SU-DHL-6 (cell line): ENCODE data around the gene GPN3.

ENCODE experiments used
- H2AFZ ChIP-seq: fragments of 200-600 bp; sonication (generic); 2 replicates; pipeline ENCODE4 v1.6.1; 2014; ENCODE audit warnings: low read depth, mild to moderate bottlenecking, moderate library complexity, mixed read lengths, antibody characterized with exemption, low read length; ENCODE audit not compliant: severe bottlenecking
- H3F3A ChIP-seq: fragments of 200-600 bp; shearing (Covaris generic); 2 replicates; pipeline ENCODE4 v1.6.0; 2016; ENCODE audit warnings: antibody characterized with exemption, mild to moderate bottlenecking; ENCODE audit not compliant: insufficient read depth
- H3K27ac ChIP-seq: fragments of 200-600 bp; sonication (generic); 2 replicates; pipeline ENCODE4 v1.5.1; 2016; ENCODE audit warnings: low read depth, mild to moderate bottlenecking, low read length, moderate library complexity, mixed read lengths
- H3K27me3 ChIP-seq: fragments of 200-600 bp; sonication (generic), shearing (Covaris generic); 2 replicates; pipeline ENCODE4 v1.6.0; 2014; ENCODE audit warnings: mild to moderate bottlenecking, low read length
- H3K36me3 ChIP-seq: fragments of 200-600 bp; sonication (generic); 2 replicates; pipeline ENCODE4 v1.6.1; 2014; ENCODE audit warnings: mild to moderate bottlenecking, low read length, mixed read lengths
- H3K4me2 ChIP-seq: fragments of 300-600, 200-600 bp; shearing (Covaris generic), sonication (generic); 2 replicates; pipeline ENCODE4 v1.6.0; 2014; ENCODE audit warnings: low read length, low read depth, mild to moderate bottlenecking; ENCODE audit not compliant: poor library complexity, severe bottlenecking
- H3K4me3 ChIP-seq: fragments of 200-600 bp; sonication (generic); 2 replicates; pipeline ENCODE4 v1.5.1; 2014; ENCODE audit warnings: antibody characterized with exemption, low read length, mild to moderate bottlenecking, mixed read lengths; ENCODE audit not compliant: insufficient read depth, poor library complexity, severe bottlenecking
- H3K79me2 ChIP-seq: fragments of 200-600 bp; sonication (generic); 2 replicates; pipeline ENCODE4 v1.6.1; 2014; ENCODE audit warnings: mild to moderate bottlenecking, low read length, moderate library complexity; ENCODE audit not compliant: insufficient read depth
- H3K9ac ChIP-seq: fragments of 200-600 bp; sonication (generic); 2 replicates; pipeline ENCODE4 v1.7.0; 2014; ENCODE audit warnings: mild to moderate bottlenecking, low read length
- H3K9me2 ChIP-seq: fragments of 200-600 bp; sonication (generic); replicated peaks from 2 replicates; pipeline ENCODE4 v1.6.1; 2014; ENCODE audit warnings: low read length; ENCODE audit not compliant: insufficient read depth
- H3K9me3 ChIP-seq: fragments of 200-600 bp; sonication (generic); 2 replicates; pipeline ENCODE4 v1.6.1; 2014; ENCODE audit warnings: low read length, mixed read lengths; ENCODE audit not compliant: insufficient read depth
- H4K20me1 ChIP-seq: fragments of 200-600 bp; sonication (generic); 2 replicates; pipeline ENCODE4 v1.6.1; 2014; ENCODE audit warnings: low read depth, mild to moderate bottlenecking, antibody characterized with exemption, low read length, moderate library complexity, mixed read lengths
- CTCF ChIP-seq: fragments of 200-600 bp; sonication (generic); IDR thresholded peaks from one replicate; pipeline ENCODE4 v1.5.1; 2017; ENCODE audit warnings: antibody characterized with exemption, mild to moderate bottlenecking, low read length, moderate library complexity; ENCODE audit not compliant: insufficient read depth, poor library complexity, severe bottlenecking
- EZH2phosphoT487 ChIP-seq: fragments of 200-600 bp; sonication (generic), shearing (Covaris generic); conservative IDR thresholded peaks from 2 replicates; pipeline ENCODE4 v1.6.1; 2018; ENCODE audit warnings: mild to moderate bottlenecking, antibody characterized with exemption, low read length, moderate library complexity, mixed read lengths

Gene GPN3

GRCh38 chr12:110501752-110502738 lies 34.0 kb upstream of the GPN3 start, which contains the start of the genes RAD9B and VPS29:
RAD9B (plus strand) TSS chr12:110502331; CDS start chr12:110502338, 7 bp downstream.
VPS29 (minus strand) TSS chr12:110502111; CDS start chr12:110502051, 60 bp downstream.
- Histone ChIP-seq H3K79me2 (peaks cover 41% of the 10 kb centered on the region), H3K9me2 (no peaks in the 10 kb centered on the region), H3K27me3 (no peaks in the 10 kb centered on the region), H3K27ac (peak within 1 kb of the TSS; percentile 73), H3K9ac (peak within 1 kb of the TSS; percentile 89), H3F3A (peaks cover 37% of the 10 kb centered on the region), H3K4me3 (peak within 1 kb of the TSS; percentile 89), H2AFZ (peak within 1 kb of the TSS; percentile 75), H3K4me2 (peak within 1 kb of the TSS; percentile 81), H3K9me3 (no peaks in the 10 kb centered on the region), H4K20me1 (no peaks in the 10 kb centered on the region), H3K36me3 (peaks cover 11% of the 10 kb centered on the region)
- no peak for TF ChIP-seq CTCF

GRCh38 chr12:110501399-110501751 lies 33.3 kb upstream of the GPN3 start:
- Histone ChIP-seq H3K9ac (peak overlapping the region; percentile 89), H3K9me3 (no peaks in the 10 kb centered on the region), H3K36me3 (peaks cover 17% of the 10 kb centered on the region), H3K27ac (peak overlapping the region; percentile 73), H3K4me2 (peak overlapping the region; percentile 81), H3K79me2 (peaks cover 41% of the 10 kb centered on the region), H3K4me3 (peak overlapping the region; percentile 89), H3F3A (peaks cover 43% of the 10 kb centered on the region), H4K20me1 (no peaks in the 10 kb centered on the region), H2AFZ (peak overlapping the region; percentile 31), H3K9me2 (no peaks in the 10 kb centered on the region), H3K27me3 (no peaks in the 10 kb centered on the region)
- no peak for TF ChIP-seq CTCF
- TF ChIP-seq EZH2phosphoT487, result no peak

DNA sequence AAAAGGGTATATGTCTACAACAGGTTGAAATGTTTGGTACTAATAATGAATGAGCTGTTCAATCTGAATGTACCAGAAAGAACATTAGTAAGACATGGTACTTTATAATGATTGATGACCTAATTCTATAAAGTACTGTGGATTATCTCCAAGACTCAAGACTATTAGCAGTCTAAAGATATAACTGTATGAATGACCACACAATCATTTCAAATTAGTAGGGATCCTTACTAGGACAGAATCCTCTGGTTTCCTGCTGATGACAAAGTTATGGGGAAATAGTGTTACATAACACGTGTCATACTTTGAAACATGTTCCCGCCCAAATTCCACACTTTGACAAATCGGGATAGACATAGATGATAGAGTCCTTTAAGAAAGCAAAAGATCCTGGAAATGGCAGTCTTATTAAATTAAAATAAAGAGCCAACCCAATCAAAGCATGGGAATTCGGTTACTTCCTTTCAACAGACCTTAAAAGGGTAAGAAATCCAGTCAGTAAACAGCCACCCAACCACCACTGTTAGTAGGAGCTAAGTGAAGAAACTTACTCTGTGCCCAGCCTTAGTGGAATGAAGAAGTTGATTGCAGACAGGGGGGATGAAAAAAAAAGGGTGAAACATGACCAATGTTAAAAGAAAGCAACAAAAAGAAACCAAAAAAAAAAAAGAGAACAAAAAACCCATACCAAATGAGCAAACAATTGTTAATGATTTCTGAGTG lies 31.1 kb upstream of the GPN3 start:
- H3K79me2 ChIP-seq, result peaks cover 41% of the 10 kb centered on the region
- peak overlapping the region; percentile 81 for H3K4me2 ChIP-seq
- H3K27me3 ChIP-seq, result no peaks in the 10 kb centered on the region
- H3K27ac ChIP-seq, result peak overlapping the region; percentile 73; the same call in 1 of the 2 replicates
- no peak overlapping the region for H3K4me3 ChIP-seq
- H3K36me3 ChIP-seq, result peaks cover 19% of the 10 kb centered on the region
- H4K20me1 ChIP-seq, result no peaks in the 10 kb centered on the region
- H3K9me3 ChIP-seq, result no peaks in the 10 kb centered on the region
- H3K9ac ChIP-seq, result peak overlapping the region; percentile 89
- H2AFZ ChIP-seq, result no peak overlapping the region
- TF ChIP-seq EZH2phosphoT487 (no peak), CTCF (no peak)
- H3K9me2 ChIP-seq, result no peaks in the 10 kb centered on the region
- H3F3A ChIP-seq, result peaks cover 47% of the 10 kb centered on the region
